Measurements from ENCODE around the gene XRCC5. TPM values are rescaled to one million over a fixed set of nuclear protein-coding genes. Genes with fewer than 3 reads are reported as not detected.

The XRCC5 gene
- total and polyA plus RNA-seq, 10 of the 15 experiments (the other 5 are each of a cell fraction or from before 2014, with no cell fraction given), result 259 to 815 (median 530) TPM

DNA sequence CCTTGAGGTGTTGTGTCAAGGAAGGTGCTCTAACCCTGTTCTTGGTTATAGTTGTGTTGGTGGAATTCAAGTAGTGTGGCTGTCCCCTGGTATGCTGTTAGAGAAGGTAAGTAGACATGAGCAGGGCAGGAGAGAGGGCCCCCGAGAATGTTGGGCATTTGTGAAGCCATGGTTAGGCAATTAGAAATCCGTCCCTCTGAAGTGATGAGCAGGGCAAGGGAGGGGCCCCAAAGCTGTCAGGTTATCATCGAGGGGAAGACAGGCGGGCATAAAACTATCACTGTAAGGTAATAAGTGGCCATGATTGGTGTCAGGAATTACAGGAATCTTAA lies 5.2 kb downstream of the XRCC5 start:
- no peak for FAIRE-seq
- Histone ChIP-seq H4K20me1 (ENCODE audit: control insufficient read depth, insufficient read depth) (no peaks in the 10 kb centered on the region), H3K27ac (ENCODE audit: control insufficient read depth, insufficient read depth) (peak overlapping the region; percentile 99), H3K4me3 (peak overlapping the region; percentile 66), H3K27me3 (replicated peaks in 1 of 2; ENCODE audit: control insufficient read depth in 2 of 2, insufficient read depth in 2 of 2, low read length in 1 of 2) (no peaks in the 10 kb centered on the region), H3K9ac (ENCODE audit: control insufficient read depth, insufficient read depth, low read length) (peak overlapping the region; percentile 55; the same call in 1 of the 2 replicates), H2AFZ (ENCODE audit: control insufficient read depth, low read depth, low read length) (no peak overlapping the region), H3K36me3 (ENCODE audit: control insufficient read depth in 2 of 2, insufficient read depth in 2 of 2, low read length in 1 of 2) (peaks cover 2 to 26% of the 10 kb centered on the region in 2 experiments), H3K9me3 (replicated peaks; ENCODE audit: control insufficient read depth, insufficient read depth, low read length) (no peaks in the 10 kb centered on the region), H3K4me1 (ENCODE audit: control insufficient read depth, insufficient read depth, low read length) (peaks cover 29% of the 10 kb centered on the region), H3K79me2 (ENCODE audit: control insufficient read depth, insufficient read depth, low read length) (peaks cover 92% of the 10 kb centered on the region), H3K4me2 (ENCODE audit: control insufficient read depth, insufficient read depth) (peak overlapping the region; percentile 93)
- intact Hi-C loops (cut with micrococcal nuclease; ENCODE audit: unreplicated experiment), result loop anchor here (5.0 to 10.0 kb wide), 4 partner anchors 160 to 550 kb away; partner anchors contain the start of gene SMARCAL1
- ChIA-PET SMC1A (ENCODE audit: uncharacterized antibody, unreplicated experiment) (interaction anchor here (0.6 to 7.6 kb wide), 19 partner anchors 9 to 275 kb away, joined by 3 to 59 read pairs (median 3); partner anchors contain the start of genes PECR and TMEM169), RAD21 (ENCODE audit: unreplicated experiment) (interaction anchor here (0.7 to 6.6 kb wide), 13 partner anchors 27 to 164 kb away, joined by 3 to 42 read pairs (median 4); partner anchors contain the start of genes PECR and TMEM169), POLR2A (interaction anchor here (0.9 to 1.6 kb wide), 10 partner anchors 10 to 298 kb away, joined by 3 to 7 read pairs (median 4); partner anchors contain the start of gene SMARCAL1), CTCF (interaction anchor here (0.6 to 8.6 kb wide), 44 partner anchors 9 to 384 kb away, joined by 3 to 105 read pairs (median 4); partner anchors contain the start of genes PECR, RPL37A and TMEM169)
- no peak for DNase-seq (ENCODE audit: low read depth, low spot score)
- ATAC-seq, result peak; percentile 11
- BruUV-seq (replicated peaks), result no TSS peak
- WGBS (ENCODE audit: insufficient coverage, insufficient replicate concordance, low lambda C conversion rate, missing lambda C conversion rate), result 25% methylated on average over 4 of the region's 4 CpGs
- TF ChIP-seq SREBF1 (IDR thresholded peaks at IDR 0.05; ENCODE audit: low read length), result no peak
- TF ChIP-seq NR2C2 (IDR thresholded peaks at IDR 0.05; ENCODE audit: borderline replicate concordance, control insufficient read depth, insufficient read length, low read depth), result no peak
- no peak for TF ChIP-seq NFYB (IDR thresholded peaks at IDR 0.05; ENCODE audit: insufficient read depth, low read depth, low read length)
- TF ChIP-seq IKZF1 (conservative IDR thresholded peaks at IDR 0.05), result no peak
- TF ChIP-seq, protein P1, sequence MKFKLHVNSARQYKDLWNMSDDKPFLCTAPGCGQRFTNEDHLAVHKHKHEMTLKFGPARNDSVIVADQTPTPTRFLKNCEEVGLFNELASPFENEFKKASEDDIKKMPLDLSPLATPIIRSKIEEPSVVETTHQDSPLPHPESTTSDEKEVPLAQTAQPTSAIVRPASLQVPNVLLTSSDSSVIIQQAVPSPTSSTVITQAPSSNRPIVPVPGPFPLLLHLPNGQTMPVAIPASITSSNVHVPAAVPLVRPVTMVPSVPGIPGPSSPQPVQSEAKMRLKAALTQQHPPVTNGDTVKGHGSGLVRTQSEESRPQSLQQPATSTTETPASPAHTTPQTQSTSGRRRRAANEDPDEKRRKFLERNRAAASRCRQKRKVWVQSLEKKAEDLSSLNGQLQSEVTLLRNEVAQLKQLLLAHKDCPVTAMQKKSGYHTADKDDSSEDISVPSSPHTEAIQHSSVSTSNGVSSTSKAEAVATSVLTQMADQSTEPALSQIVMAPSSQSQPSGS (IDR thresholded peaks at IDR 0.05; ENCODE audit: low read length), result no peak
- no peak for TF ChIP-seq RAD21 (IDR thresholded peaks at IDR 0.05; ENCODE audit: insufficient read depth, low read depth, low read length)
- in situ Hi-C loops (cut with MboI), result no loop called here

All from GM12878 (cell line).